ENCODE results near the gene IL32.

The IL32 gene

GRCh38 chr16:3065069-3065741 is at the start of gene IL32:
Gene IL32, plus strand, starts transcription at chr16:3065640. Its CDS starts 172 bp downstream, at chr16:3065812.
- Histone ChIP-seq H3K9me3 (ENCODE audit: control insufficient read depth, insufficient read depth, low read depth, low read length) (no peaks in the 10 kb centered on the region), H3K4me1 (ENCODE audit: control insufficient read depth, insufficient read depth, low read length) (peaks cover 24% of the 10 kb centered on the region), H3K27ac (ENCODE audit: low read depth, low read length) (peak within 1 kb of the TSS; percentile 46; the same call in 1 of the 2 replicates), H3K9ac (ENCODE audit: low read length) (peak within 1 kb of the TSS; percentile 56), H3K27me3 (ENCODE audit: control insufficient read depth, insufficient read depth, low read length) (no peaks in the 10 kb centered on the region), H3K4me3 (ENCODE audit: low read depth, low read length) (peak within 1 kb of the TSS; percentile 8; the same call in 1 of the 2 replicates), H3K36me3 (ENCODE audit: control insufficient read depth, insufficient read depth, low read length) (no peaks in the 10 kb centered on the region)

GRCh38 chr16:3015865-3016521 is 49.4 kb upstream of the IL32 start:
- Histone ChIP-seq H3K27me3 (ENCODE audit: control insufficient read depth, insufficient read depth, low read length) (peaks cover 29% of the 10 kb centered on the region), H3K36me3 (ENCODE audit: control insufficient read depth, insufficient read depth, low read length) (peaks cover 16% of the 10 kb centered on the region), H3K9me3 (ENCODE audit: control insufficient read depth, insufficient read depth, low read depth, low read length) (no peaks in the 10 kb centered on the region), H3K4me3 (ENCODE audit: low read depth, low read length) (peak overlapping the region; percentile 22), H3K27ac (ENCODE audit: low read depth, low read length) (no peak overlapping the region), H3K9ac (ENCODE audit: low read length) (no peak overlapping the region), H3K4me1 (ENCODE audit: control insufficient read depth, insufficient read depth, low read length) (peaks cover 46% of the 10 kb centered on the region)

- H3K9me3 ChIP-seq (ENCODE audit: control insufficient read depth, insufficient read depth, low read depth, low read length) = no peaks in the 10 kb centered on the region
- H3K27ac ChIP-seq (ENCODE audit: low read depth, low read length) = peak overlapping the region; percentile 98
- peaks cover 23% of the 10 kb centered on the region for H3K36me3 ChIP-seq (ENCODE audit: control insufficient read depth, insufficient read depth, low read length)
- H3K9ac ChIP-seq (ENCODE audit: low read length) = peak overlapping the region; percentile 96
- peaks cover 44% of the 10 kb centered on the region for H3K4me1 ChIP-seq (ENCODE audit: control insufficient read depth, insufficient read depth, low read length)
- H3K27me3 ChIP-seq (ENCODE audit: control insufficient read depth, insufficient read depth, low read length) = peaks cover 20% of the 10 kb centered on the region
- peak overlapping the region; percentile 86 for H3K4me3 ChIP-seq (ENCODE audit: low read depth, low read length)
These were observed 48.1 kb upstream of the IL32 start for GRCh38 chr16:3017344-3017743.

GRCh38 chr16:3017794-3018506 is 47.5 kb upstream of the IL32 start, which contains the start of gene CLDN6:
Gene CLDN6, minus strand, starts transcription at chr16:3018183. Its CDS starts 2,162 bp downstream, at chr16:3016021.
- Histone ChIP-seq H3K9ac (ENCODE audit: low read length) (peak within 1 kb of the TSS; percentile 96), H3K9me3 (ENCODE audit: control insufficient read depth, insufficient read depth, low read depth, low read length) (no peaks in the 10 kb centered on the region), H3K4me1 (ENCODE audit: control insufficient read depth, insufficient read depth, low read length) (peaks cover 46% of the 10 kb centered on the region), H3K36me3 (ENCODE audit: control insufficient read depth, insufficient read depth, low read length) (peaks cover 28% of the 10 kb centered on the region), H3K27me3 (ENCODE audit: control insufficient read depth, insufficient read depth, low read length) (peaks cover 14% of the 10 kb centered on the region), H3K4me3 (ENCODE audit: low read depth, low read length) (peak within 1 kb of the TSS; percentile 86), H3K27ac (ENCODE audit: low read depth, low read length) (peak within 1 kb of the TSS; percentile 98)

GRCh38 chr16:3019594-3020246 is 45.7 kb upstream of the IL32 start:
- Histone ChIP-seq H3K9ac (ENCODE audit: low read length) (peak overlapping the region; percentile 84), H3K27ac (ENCODE audit: low read depth, low read length) (peak overlapping the region; percentile 45; the same call in 1 of the 2 replicates), H3K9me3 (ENCODE audit: control insufficient read depth, insufficient read depth, low read depth, low read length) (no peaks in the 10 kb centered on the region), H3K27me3 (ENCODE audit: control insufficient read depth, insufficient read depth, low read length) (no peaks in the 10 kb centered on the region), H3K4me1 (ENCODE audit: control insufficient read depth, insufficient read depth, low read length) (peaks cover 31% of the 10 kb centered on the region), H3K4me3 (ENCODE audit: low read depth, low read length) (peak overlapping the region; percentile 94), H3K36me3 (ENCODE audit: control insufficient read depth, insufficient read depth, low read length) (peaks cover 29% of the 10 kb centered on the region)

- Histone ChIP-seq H3K4me3 (ENCODE audit: low read depth, low read length) (peak within 1 kb of the TSS; percentile 94), H3K27ac (ENCODE audit: low read depth, low read length) (peak within 1 kb of the TSS; percentile 99), H3K9ac (ENCODE audit: low read length) (peak within 1 kb of the TSS; percentile 98), H3K9me3 (ENCODE audit: control insufficient read depth, insufficient read depth, low read depth, low read length) (no peaks in the 10 kb centered on the region), H3K4me1 (ENCODE audit: control insufficient read depth, insufficient read depth, low read length) (peaks cover 31% of the 10 kb centered on the region), H3K36me3 (ENCODE audit: control insufficient read depth, insufficient read depth, low read length) (peaks cover 24% of the 10 kb centered on the region), H3K27me3 (ENCODE audit: control insufficient read depth, insufficient read depth, low read length) (no peaks in the 10 kb centered on the region)
These were observed 45.2 kb upstream of the IL32 start, which contains the start of gene TNFRSF12A for GRCh38 chr16:3020247-3020603. Gene TNFRSF12A, plus strand, starts transcription at chr16:3020368. Its CDS starts 30 bp downstream, at chr16:3020398.

GRCh38 chr16:3020604-3021448 is 44.6 kb upstream of the IL32 start:
- Histone ChIP-seq H3K4me3 (ENCODE audit: low read depth, low read length) (peak overlapping the region; percentile 94), H3K27ac (ENCODE audit: low read depth, low read length) (peak overlapping the region; percentile 99), H3K9me3 (ENCODE audit: control insufficient read depth, insufficient read depth, low read depth, low read length) (no peaks in the 10 kb centered on the region), H3K9ac (ENCODE audit: low read length) (peak overlapping the region; percentile 98), H3K36me3 (ENCODE audit: control insufficient read depth, insufficient read depth, low read length) (peaks cover 25% of the 10 kb centered on the region), H3K27me3 (ENCODE audit: control insufficient read depth, insufficient read depth, low read length) (no peaks in the 10 kb centered on the region), H3K4me1 (ENCODE audit: control insufficient read depth, insufficient read depth, low read length) (peaks cover 27% of the 10 kb centered on the region)

GRCh38 chr16:3021449-3022207 is 43.8 kb upstream of the IL32 start:
- Histone ChIP-seq H3K27me3 (ENCODE audit: control insufficient read depth, insufficient read depth, low read length) (no peaks in the 10 kb centered on the region), H3K4me3 (ENCODE audit: low read depth, low read length) (peak overlapping the region; percentile 94), H3K9ac (ENCODE audit: low read length) (peak overlapping the region; percentile 98), H3K9me3 (ENCODE audit: control insufficient read depth, insufficient read depth, low read depth, low read length) (no peaks in the 10 kb centered on the region), H3K36me3 (ENCODE audit: control insufficient read depth, insufficient read depth, low read length) (peaks cover 27% of the 10 kb centered on the region), H3K27ac (ENCODE audit: low read depth, low read length) (peak overlapping the region; percentile 99), H3K4me1 (ENCODE audit: control insufficient read depth, insufficient read depth, low read length) (peaks cover 22% of the 10 kb centered on the region)

- peak overlapping the region; percentile 99 for H3K27ac ChIP-seq (ENCODE audit: low read depth, low read length)
- peak overlapping the region; percentile 98 for H3K9ac ChIP-seq (ENCODE audit: low read length)
- no peaks in the 10 kb centered on the region for H3K9me3 ChIP-seq (ENCODE audit: control insufficient read depth, insufficient read depth, low read depth, low read length)
- peaks cover 34% of the 10 kb centered on the region for H3K36me3 ChIP-seq (ENCODE audit: control insufficient read depth, insufficient read depth, low read length)
- no peaks in the 10 kb centered on the region for H3K27me3 ChIP-seq (ENCODE audit: control insufficient read depth, insufficient read depth, low read length)
- peak overlapping the region; percentile 94 for H3K4me3 ChIP-seq (ENCODE audit: low read depth, low read length)
- H3K4me1 ChIP-seq (ENCODE audit: control insufficient read depth, insufficient read depth, low read length) = peaks cover 22% of the 10 kb centered on the region
These were observed 43.2 kb upstream of the IL32 start for GRCh38 chr16:3022208-3022683.
